Endothelial cell of umbilical vein (primary cell): ENCODE measurements around the gene COL21A1. TPM values are rescaled to one million over a fixed set of nuclear protein-coding genes. Genes with fewer than 3 reads are reported as not detected.
A peak's percentile ranks its signal among the peaks of the same experiment; 100 is the strongest.

Experiments used
- BruUV-seq: library from RNA; stranded (reverse); fragments of 400-500 nt; replicated peaks from 2 replicates; lab custom pipeline; 2021; lab: Mats Ljungman, UMichigan
- CTCF ChIA-PET: fragments of 300-600, 350-600 bp; sonication (Branson Sonifier 250); formaldehyde crosslinking; loops from one replicate; lab custom pipeline; 2021; ENCODE audit warnings: antibody characterized with exemption, inconsistent platforms; lab: Charles Lee
- POLR2A ChIA-PET: fragments of 300-600, 350-600 bp; sonication (Branson Sonifier 250); formaldehyde crosslinking; loops from one replicate; lab custom pipeline; 2021; ENCODE audit warnings: antibody characterized with exemption, inconsistent platforms; lab: Charles Lee
- DNase-seq: peaks from one replicate; pipeline ENCODE4 v3.0.0-alpha.2; 2011; ENCODE audit warnings: low read depth, low spot score
- FAIRE-seq: peaks from 2 replicates; lab custom pipeline; 2011; peaks lifted over from hg19 to GRCh38; lab: Jason Lieb, UNC
- H2AFZ ChIP-seq: 2 replicates; pipeline ENCODE4 v1.6.0; 2012; ENCODE audit warnings: low read depth, low read length, control low read depth, inconsistent platforms
- H3K27ac ChIP-seq: 2 replicates; pipeline ENCODE4 v1.5.1; 2011; ENCODE audit warnings: low read depth, mild to moderate bottlenecking, control low read depth, low read length, moderate library complexity; ENCODE audit not compliant: insufficient read depth
- H3K27me3 ChIP-seq, 2 experiments: 2 replicates each; pipeline versions ENCODE4 v1.6.0 to v1.6.1; 2011; ENCODE audit warnings: low read length in 2 of 2, mixed read lengths in 1 of 2; ENCODE audit not compliant: control insufficient read depth in 2 of 2, insufficient read depth in 2 of 2
- H3K36me3 ChIP-seq, 2 experiments: 2 replicates in 1 of 2; 3 replicates in 1 of 2; pipeline ENCODE4 v1.5.1; 2011; ENCODE audit warnings: low read length in 2 of 2, mild to moderate bottlenecking in 1 of 2, moderate library complexity in 1 of 2; ENCODE audit not compliant: control insufficient read depth in 2 of 2, insufficient read depth in 2 of 2; ENCODE audit errors: extremely low read depth in 1 of 2
- H3K4me1 ChIP-seq: 3 replicates; pipeline ENCODE4 v1.5.1; 2011; ENCODE audit warnings: mild to moderate bottlenecking, low read length; ENCODE audit not compliant: control insufficient read depth, insufficient read depth; ENCODE audit errors: extremely low read depth
- H3K4me2 ChIP-seq: 2 replicates; pipeline ENCODE4 v1.6.1; 2011; ENCODE audit warnings: low read length, control low read depth, mixed read lengths; ENCODE audit not compliant: insufficient read depth
- H3K4me3 ChIP-seq, 3 experiments: fragments of 200-600 bp in 1 of 3; sonication (generic), shearing (Covaris generic) in 1 of 3; replicated peaks in 1 of 3; 2 replicates each; pipeline ENCODE4 v1.5.1; 2011 to 2016; ENCODE audit warnings: control low read depth in 3 of 3, low read length in 3 of 3, mild to moderate bottlenecking in 2 of 3, inconsistent platforms in 1 of 3, low read depth in 1 of 3, moderate library complexity in 1 of 3; ENCODE audit not compliant: insufficient read depth in 1 of 3
- H3K79me2 ChIP-seq: 2 replicates; pipeline ENCODE4 v1.6.0; 2012; ENCODE audit warnings: low read length, inconsistent platforms; ENCODE audit not compliant: control insufficient read depth, insufficient read depth
- H3K9ac ChIP-seq: replicated peaks from 2 replicates; pipeline ENCODE3; 2011; ENCODE audit warnings: low read length, control low read depth; ENCODE audit not compliant: insufficient read depth; ENCODE audit errors: extremely low read depth
- H3K9me1 ChIP-seq: replicated peaks from 3 replicates; pipeline ENCODE4 v1.6.0; 2011; ENCODE audit warnings: mild to moderate bottlenecking, low read length; ENCODE audit not compliant: control insufficient read depth, insufficient read depth; ENCODE audit errors: extremely low read depth
- H3K9me3 ChIP-seq: replicated peaks from 2 replicates; pipeline ENCODE4 v1.5.1; 2012; ENCODE audit warnings: low read length, inconsistent platforms; ENCODE audit not compliant: control insufficient read depth, insufficient read depth
- H4K20me1 ChIP-seq: replicated peaks from 2 replicates; pipeline ENCODE3; 2011; ENCODE audit warnings: mild to moderate bottlenecking, low read length; ENCODE audit not compliant: control insufficient read depth, insufficient read depth; ENCODE audit errors: extremely low read depth
- EZH2 ChIP-seq: IDR thresholded peaks from 2 replicates; pipeline ENCODE4 v1.6.1; 2012; ENCODE audit warnings: borderline replicate concordance, low read depth, mild to moderate bottlenecking, moderate library complexity, low read length, inconsistent platforms; ENCODE audit not compliant: severe bottlenecking
- FOS ChIP-seq: IDR thresholded peaks from 2 replicates; pipeline ENCODE4 v1.6.1; 2011; ENCODE audit warnings: mild to moderate bottlenecking, low read length, moderate library complexity, borderline replicate concordance; ENCODE audit not compliant: insufficient read depth
- GATA2 ChIP-seq: IDR thresholded peaks from 2 replicates; pipeline ENCODE4 v1.7.0; 2011; ENCODE audit warnings: low read depth, mild to moderate bottlenecking, moderate library complexity, mixed read lengths, low read length; ENCODE audit not compliant: insufficient read length, insufficient read depth
- JUN ChIP-seq: IDR thresholded peaks from 2 replicates; pipeline ENCODE4 v1.6.1; 2011; ENCODE audit warnings: borderline replicate concordance, low read depth; ENCODE audit not compliant: insufficient read length, insufficient read depth
- MYC ChIP-seq: IDR thresholded peaks from one replicate; pipeline ENCODE4 v1.6.1; 2011; ENCODE audit warnings: mild to moderate bottlenecking, low read depth, low read length
- POLR2A ChIP-seq: IDR thresholded peaks from 2 replicates; pipeline ENCODE4 v1.6.1; 2012; ENCODE audit warnings: low read depth, mild to moderate bottlenecking, control low read depth, low read length
- POLR2AphosphoS5 ChIP-seq: IDR thresholded peaks from 2 replicates; pipeline ENCODE4 v1.6.1; 2012; ENCODE audit warnings: low read depth, mild to moderate bottlenecking, control low read depth, low read length, moderate library complexity; ENCODE audit not compliant: insufficient read depth
- dilution Hi-C: fragments of 300-500 bp; cut with MboI; formaldehyde crosslinking; loops from one replicate; pipeline ENCODE4 v1.15.0; 2019; ENCODE audit warnings: low sequenced_read_pairs; ENCODE audit not compliant: extremely low pct_ligation_motif_present
- intact Hi-C: fragments of 100-400 bp; cut with micrococcal nuclease; formaldehyde crosslinking; loops from one replicate; pipeline ENCODE4 v1.10.0; 2022
- polyA plus RNA-seq, 4 experiments: library from polyadenylated mRNA; depleted of rRNA in 3 of 4; stranded (reverse) in 3 of 4; unstranded in 1 of 4; fragments of >200 nt; gene quantifications; 2 replicates each; pipeline versions ENCODE4 v1.2.1 to v1.2.3, GENCODE V29; 2011 to 2012; ENCODE audit warnings: missing spikeins in 1 of 4
- total RNA-seq: library from RNA; stranded (reverse); gene quantifications from 2 replicates; pipeline ENCODE4 v1.2.3, GENCODE V29; 2021
- TF ChIP-seq, protein P1 (sequence below): IDR thresholded peaks from 2 replicates; pipeline ENCODE4 v1.6.1; 2011; ENCODE audit not compliant: insufficient read depth, insufficient read length
- TF ChIP-seq, protein P2 (sequence below), 2 donors: IDR thresholded peaks; 1 replicate in 1 of 2; 2 replicates in 1 of 2; pipeline ENCODE4 v1.5.1; 2011; ENCODE audit warnings: low read length in 2 of 2, mild to moderate bottlenecking in 2 of 2, moderate library complexity in 2 of 2, control low read depth in 1 of 2, inconsistent platforms in 1 of 2, low read depth in 1 of 2; ENCODE audit not compliant: insufficient read depth in 1 of 2; ENCODE audit errors: extremely low read depth in 1 of 2

The COL21A1 gene
- total and polyA plus RNA-seq, 2 donors (not counting 3 experiments of a cell fraction or from before 2014, with no cell fraction given), result 0.22 to 1.4 TPM

DNA sequence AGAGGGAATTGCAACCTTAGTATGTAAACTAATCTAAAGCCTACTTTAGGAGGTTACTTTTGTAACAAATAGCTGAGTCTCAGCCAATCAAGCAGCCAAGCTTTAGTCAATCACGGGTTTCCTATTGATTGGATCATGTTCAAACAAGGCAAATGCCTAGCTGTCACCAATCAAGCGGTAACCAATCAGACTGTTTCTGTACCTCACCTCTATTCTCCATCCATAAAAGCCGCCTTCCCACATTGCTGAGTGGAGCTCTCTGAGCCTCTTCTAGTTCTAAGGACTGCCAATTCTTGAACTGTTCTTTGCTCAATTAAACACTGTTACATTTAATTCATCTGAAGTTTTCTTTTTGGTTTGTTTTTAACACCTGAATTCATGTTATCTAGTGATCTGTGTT is 223.6 kb downstream of the COL21A1 start:
- peak overlapping the region; percentile 2 for H2AFZ ChIP-seq
- intact Hi-C loops, result loop anchor here (2.0 kb wide), 1 partner anchor 43 kb away; no protein-coding TSS in a partner anchor
- BruUV-seq, result no TSS peak
- dilution Hi-C loops, result no loop called here
- no peaks in the 10 kb centered on the region for H3K27me3 ChIP-seq
- H3K4me2 ChIP-seq, result peak overlapping the region; percentile 96
- DNase-seq, result no peak
- H3K9me1 ChIP-seq, result no peaks in the 10 kb centered on the region
- ChIA-PET CTCF (interaction anchor here (1.1 to 2.5 kb wide), 4 partner anchors 9 to 269 kb away, joined by 3 to 11 read pairs (median 4); no protein-coding TSS in a partner anchor), POLR2A (no interaction called here)
- H3K4me3 ChIP-seq, result no peak overlapping the region
- no peaks in the 10 kb centered on the region for H3K9me3 ChIP-seq
- FAIRE-seq, result no peak
- no peaks in the 10 kb centered on the region for H4K20me1 ChIP-seq
- H3K4me1 ChIP-seq, result peaks cover 41% of the 10 kb centered on the region
- TF ChIP-seq POLR2AphosphoS5, result no peak
- no peak for TF ChIP-seq GATA2
- TF ChIP-seq EZH2, result no peak
- TF ChIP-seq, protein P1, sequence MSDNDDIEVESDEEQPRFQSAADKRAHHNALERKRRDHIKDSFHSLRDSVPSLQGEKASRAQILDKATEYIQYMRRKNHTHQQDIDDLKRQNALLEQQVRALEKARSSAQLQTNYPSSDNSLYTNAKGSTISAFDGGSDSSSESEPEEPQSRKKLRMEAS, result no peak
- no peak for TF ChIP-seq POLR2A
- TF ChIP-seq, protein P2, sequence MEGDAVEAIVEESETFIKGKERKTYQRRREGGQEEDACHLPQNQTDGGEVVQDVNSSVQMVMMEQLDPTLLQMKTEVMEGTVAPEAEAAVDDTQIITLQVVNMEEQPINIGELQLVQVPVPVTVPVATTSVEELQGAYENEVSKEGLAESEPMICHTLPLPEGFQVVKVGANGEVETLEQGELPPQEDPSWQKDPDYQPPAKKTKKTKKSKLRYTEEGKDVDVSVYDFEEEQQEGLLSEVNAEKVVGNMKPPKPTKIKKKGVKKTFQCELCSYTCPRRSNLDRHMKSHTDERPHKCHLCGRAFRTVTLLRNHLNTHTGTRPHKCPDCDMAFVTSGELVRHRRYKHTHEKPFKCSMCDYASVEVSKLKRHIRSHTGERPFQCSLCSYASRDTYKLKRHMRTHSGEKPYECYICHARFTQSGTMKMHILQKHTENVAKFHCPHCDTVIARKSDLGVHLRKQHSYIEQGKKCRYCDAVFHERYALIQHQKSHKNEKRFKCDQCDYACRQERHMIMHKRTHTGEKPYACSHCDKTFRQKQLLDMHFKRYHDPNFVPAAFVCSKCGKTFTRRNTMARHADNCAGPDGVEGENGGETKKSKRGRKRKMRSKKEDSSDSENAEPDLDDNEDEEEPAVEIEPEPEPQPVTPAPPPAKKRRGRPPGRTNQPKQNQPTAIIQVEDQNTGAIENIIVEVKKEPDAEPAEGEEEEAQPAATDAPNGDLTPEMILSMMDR (IDR thresholded peaks at IDR 0.05; ENCODE audit: extremely low read depth in 1 of 2, insufficient read depth in 1 of 2, low read depth in 1 of 2, low read length in 2 of 2), result no peak
- no peak for TF ChIP-seq FOS
- TF ChIP-seq MYC, result no peak
- no peak for TF ChIP-seq JUN
- no peak overlapping the region for H3K9ac ChIP-seq
- H3K36me3 ChIP-seq, result no peaks in the 10 kb centered on the region
- H3K27ac ChIP-seq, result peak overlapping the region; percentile 91
- H3K79me2 ChIP-seq, result no peaks in the 10 kb centered on the region
